HT-29 (cell line): ENCODE results near the gene XPNPEP3. TPM values are rescaled to one million over a fixed set of nuclear protein-coding genes. Genes with fewer than 3 reads are reported as not detected.
A peak's percentile ranks its signal among the peaks of the same experiment; 100 is the strongest.
"Not testable (repeated sequence)": the region's sequence is repeated elsewhere in the genome, so short reads cannot be mapped to it uniquely, and the experiment has no call there.

Experiments
- DNase-seq: peaks from one replicate; pipeline ENCODE4 v3.0.0-alpha.2; 2015; ENCODE audit warnings: low spot score
- total RNA-seq: library from RNA; depleted of rRNA; stranded (reverse); fragments of >200 nt; shearing (Covaris generic); gene quantifications from 2 replicates; pipeline ENCODE4 v1.2.3, GENCODE V29; 2014

The XPNPEP3 gene
- total RNA-seq, 1 experiment from 2014 or later: 5.8 TPM

DNA sequence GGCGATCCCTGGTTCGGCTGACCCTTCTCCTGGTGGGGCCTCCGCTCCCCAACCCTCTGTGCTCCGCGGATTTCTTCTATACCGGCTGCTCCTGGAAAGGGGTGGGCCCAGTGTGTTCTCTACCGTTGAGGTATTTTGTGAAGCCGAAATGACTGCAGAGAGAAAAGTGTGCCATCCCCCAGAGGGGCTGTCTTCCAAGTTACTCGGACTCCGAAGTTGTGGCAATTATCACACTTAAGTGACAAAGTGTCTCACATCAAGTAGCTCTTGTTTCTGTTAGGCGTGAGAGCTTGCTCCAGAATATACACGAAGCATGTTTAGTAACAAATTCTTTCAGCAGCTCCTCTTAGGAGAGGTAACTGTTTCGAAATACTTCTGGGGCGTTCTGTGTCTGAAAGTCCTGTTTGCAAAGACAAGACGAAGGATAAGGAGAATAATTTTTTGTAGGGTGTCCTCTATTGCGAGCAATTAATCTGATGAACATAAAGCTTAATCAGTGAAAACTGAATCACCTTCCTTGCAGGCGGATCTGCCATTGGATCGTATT, 434 bp downstream of the XPNPEP3 start:
- DNase-seq: no peak

DNA sequence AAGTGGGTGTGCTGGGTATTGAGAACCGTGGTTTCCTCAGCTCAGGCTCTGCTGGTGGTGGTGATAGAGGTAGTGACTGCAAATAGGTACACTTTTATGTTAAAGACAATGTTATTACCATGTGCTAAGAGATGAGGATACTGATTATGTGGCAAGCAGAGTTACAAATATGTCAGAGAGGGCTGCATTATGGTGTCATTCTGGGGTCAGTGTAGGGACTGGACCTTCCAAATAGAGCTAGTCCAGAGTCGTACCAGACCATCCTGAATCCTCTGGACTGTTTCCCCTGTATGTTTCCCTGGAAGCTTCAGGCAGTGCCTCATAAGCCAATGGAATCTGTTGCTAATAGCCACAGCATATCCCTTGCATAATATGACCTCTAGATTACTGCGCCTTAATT, 5.1 kb downstream of the XPNPEP3 start, which contains the start of gene DNAJB7:
Gene DNAJB7, minus strand, starts transcription at position 101 of the 400 bp plus-strand sequence. CDS start 119 bp downstream, outside the sequence.
- DNase-seq: no peak

DNA sequence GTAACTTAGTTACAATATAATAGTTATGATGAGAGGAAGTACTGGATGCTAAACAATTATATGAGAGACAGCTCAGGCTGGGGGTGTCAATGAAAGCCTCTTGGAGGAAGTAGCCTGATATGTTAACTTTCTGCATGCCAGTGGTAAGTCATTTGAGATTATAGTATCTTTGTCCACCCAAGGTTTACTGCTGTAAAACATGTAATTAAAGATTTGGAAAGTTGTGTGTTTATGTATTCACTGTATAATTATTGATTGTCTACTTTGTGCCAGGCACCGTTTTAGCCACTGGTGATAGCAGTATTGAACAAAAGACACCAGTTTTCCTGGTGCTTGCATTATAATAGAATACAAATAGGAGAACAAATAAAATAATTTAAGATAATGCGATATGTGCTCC, 5.6 kb downstream of the XPNPEP3 start:
- DNase-seq: no peak

DNA sequence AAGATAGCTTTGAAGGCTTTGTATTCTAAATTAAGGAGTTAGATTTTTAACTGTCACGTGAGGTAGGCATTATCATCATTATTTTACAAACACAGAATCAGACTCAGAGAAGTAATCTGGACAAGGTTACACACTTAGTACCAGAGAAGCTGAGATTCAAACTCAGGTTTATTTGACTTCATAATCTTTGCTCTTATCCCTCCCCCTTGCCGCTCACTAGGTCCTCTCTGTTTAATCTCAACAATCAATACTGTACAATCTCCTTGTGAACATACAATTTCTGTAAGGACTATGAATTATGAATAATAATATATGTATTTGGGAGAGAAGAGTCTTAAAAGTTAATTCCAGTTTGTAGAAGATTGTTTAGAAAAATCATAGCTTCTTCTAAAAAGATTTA, 10.2 kb downstream of the XPNPEP3 start:
- no peak for DNase-seq

DNA sequence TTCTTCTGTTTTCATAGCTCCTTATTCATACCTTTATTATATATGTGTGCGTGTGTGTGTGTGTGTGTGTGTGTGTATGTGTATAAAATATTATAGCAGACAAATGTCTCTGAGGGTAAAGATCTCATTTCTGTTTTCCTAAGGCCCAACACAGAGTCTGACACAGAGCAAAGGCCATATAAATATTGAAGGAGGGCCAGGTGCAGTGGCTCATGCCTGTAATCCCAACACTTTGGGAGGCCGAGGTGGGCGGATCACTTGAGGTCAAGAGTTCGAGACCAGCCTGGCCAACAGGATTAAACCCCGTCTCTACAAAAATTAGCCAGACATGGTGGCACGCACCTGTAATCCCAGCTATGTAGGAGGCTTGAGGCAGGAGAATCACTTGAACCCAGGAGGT, 11.4 kb downstream of the XPNPEP3 start:
- DNase-seq: not testable (repeated sequence)

DNA sequence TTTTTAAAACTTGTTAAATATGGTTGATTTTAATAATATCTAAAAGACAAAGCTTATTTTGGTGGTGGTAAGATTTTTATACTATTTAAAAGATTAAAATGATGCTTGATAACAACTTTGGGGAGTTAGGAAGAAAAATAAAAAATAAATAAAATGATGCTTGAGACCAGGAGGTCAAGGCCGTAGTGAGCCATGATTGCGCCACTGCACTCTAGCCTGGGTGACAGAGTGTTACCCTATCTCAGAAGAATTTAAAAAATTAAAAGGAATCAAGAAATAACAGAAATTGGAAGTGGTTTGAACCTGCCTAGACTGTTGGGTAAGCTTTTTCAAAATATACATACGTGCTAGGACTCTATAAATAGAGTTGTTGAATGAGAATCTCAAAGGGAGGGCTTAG, 17.1 kb downstream of the XPNPEP3 start:
- no peak for DNase-seq

DNA sequence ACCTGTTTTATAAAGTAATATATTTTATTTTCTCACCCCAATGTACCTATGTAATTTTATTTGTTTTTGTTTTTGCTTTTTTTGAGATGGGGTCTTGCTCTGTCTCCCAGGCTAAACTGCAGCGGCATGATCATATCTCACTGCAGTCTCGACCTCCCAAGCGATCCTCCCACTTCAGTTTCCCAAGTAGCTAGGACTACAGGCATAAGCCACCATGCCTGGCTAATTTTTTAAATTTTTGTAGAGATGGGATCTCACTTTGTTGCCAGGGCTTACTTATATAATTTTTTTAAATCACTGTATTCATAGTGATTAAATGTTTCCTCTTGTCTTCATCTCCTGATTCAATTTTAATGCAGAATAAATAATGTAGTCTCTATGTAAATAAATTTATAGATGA, 18.2 kb downstream of the XPNPEP3 start:
- no peak for DNase-seq

DNA sequence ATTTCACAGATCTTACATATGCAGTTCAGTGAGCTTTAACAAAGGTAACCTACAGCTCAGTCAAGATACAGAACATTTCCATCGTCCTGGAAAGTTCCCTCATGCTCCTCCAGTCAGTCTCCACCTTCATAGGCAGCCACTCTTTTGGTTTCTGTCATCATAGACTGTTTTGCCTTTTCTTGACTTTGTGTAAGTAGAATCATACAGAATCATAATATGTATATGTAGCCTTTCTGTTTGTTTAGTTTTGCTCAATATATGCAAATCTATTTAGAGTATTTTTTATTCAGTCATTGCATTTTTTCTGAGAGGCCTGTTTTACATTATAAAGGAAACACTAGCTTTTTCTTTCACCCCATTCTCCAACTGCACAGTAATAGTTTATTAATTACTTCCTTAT, 20.0 kb downstream of the XPNPEP3 start:
- DNase-seq: no peak

DNA sequence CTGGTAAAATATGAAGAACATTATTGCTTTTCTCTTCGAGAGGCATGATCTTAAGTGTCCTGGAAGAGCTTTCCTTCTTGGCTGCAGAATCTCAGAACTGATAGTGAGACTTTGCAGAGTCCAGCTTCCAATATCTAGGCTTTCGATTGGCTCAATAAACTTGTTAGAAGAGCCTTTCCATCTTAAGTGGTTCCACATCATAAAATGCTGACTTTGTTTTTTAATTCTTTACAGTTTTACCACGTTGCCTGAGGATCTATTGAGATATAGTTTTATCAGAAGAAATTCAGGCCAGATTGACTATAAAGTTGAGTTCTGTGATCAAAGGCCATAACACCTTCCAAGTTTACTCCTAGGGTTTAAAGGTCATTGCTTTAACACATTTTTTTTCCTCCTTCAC, 20.5 kb downstream of the XPNPEP3 start:
- DNase-seq: no peak

DNA sequence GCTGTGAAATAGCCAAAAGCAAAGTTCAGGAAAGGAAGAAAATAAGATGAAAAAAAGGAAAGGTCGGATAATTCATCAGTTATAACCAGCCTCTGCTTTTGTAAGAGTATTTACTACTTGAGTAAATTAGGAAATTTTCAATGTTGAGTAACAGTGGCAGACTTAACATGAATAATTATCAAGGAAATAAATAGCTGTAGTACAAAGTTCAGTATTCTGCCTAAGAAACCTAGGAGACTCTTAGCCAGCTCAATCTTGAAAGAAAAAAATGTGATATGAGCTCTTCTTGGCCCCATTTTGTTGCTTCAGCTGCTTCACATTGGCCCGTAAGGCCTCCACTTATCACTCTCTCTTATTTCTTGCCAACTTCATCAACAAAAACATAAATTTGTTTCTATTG, 22.0 kb downstream of the XPNPEP3 start:
- no peak for DNase-seq

DNA sequence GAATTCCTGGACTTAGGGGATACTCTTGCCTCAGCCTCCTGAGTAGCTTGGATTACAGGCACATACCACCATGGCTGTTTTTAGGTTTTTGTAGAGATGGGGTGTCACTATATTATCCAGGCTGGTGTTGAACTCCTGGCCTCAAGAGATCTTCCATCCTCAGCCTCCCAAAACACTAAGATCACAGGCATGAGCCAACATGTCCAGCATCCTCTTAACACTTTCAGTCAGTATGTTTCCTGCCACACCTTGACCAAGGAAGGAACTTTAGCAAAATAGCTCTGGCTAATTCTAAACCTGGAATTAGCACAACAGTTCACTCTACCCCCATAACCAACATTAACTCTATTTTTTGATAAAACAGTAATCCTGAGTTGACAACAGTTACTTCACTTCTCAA, 32.2 kb downstream of the XPNPEP3 start:
- no peak for DNase-seq

DNA sequence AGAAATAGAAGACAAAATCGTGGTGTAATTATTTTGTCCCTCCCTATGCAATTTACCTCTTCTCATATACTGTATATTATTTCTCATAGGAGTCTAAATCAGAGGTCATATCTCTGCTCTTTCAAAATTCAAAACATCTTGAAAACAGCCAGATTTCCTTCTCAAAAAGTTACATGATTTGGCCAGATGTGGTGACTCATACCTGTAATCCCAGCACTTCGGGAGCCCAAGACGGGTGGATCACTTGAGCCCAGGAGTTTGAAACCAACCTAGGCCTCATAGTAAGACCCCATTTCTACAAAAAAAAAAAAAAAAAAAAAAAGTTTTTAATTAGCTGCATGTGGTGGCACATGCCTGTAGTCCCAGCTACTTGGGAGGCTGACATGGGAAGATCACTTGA, 33.9 kb downstream of the XPNPEP3 start:
- DNase-seq: no peak

DNA sequence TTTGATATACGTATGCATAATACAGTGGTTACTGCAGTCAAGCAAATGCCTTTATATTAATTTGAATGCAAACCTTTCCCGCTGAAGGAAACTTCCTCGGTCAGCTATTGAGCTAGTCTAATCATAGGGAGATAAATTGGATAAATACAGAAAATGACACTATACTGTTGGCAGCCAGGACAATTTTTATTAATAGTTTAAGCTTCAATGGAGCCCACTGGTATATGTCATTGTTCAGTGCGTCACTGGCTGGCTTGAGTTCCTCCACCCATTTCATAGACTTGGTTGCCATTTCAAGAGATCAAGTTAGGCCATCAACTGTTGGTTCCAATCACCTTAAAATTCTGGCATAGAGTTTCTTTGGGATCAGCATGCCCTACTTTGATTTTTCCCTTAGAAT, 37.5 kb downstream of the XPNPEP3 start:
- DNase-seq: no peak

DNA sequence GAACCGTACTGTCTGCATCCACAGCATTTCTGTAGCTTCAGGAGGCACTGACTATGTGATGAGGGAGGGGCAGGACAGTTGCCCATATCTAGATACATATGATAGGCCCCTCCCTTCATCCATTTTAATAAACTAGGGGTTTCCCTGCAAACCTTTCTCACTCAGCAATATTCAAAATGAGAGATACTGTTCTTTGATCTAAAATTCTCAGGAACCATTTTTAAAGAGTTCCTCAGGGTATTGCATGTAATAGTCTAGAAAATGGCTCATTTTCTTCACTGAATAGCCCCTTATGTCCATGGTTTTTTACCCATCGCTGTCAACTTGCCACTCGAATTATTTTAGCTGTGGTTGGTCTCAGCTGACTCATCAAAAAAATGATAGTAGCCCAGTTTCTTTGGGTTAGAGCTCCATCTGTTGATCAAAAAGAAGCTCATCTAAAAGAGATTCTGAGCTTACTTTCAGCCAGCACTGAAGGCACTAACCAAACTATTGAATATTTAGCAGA, 42.0 kb downstream of the XPNPEP3 start:
- peak; percentile 44 for DNase-seq

DNA sequence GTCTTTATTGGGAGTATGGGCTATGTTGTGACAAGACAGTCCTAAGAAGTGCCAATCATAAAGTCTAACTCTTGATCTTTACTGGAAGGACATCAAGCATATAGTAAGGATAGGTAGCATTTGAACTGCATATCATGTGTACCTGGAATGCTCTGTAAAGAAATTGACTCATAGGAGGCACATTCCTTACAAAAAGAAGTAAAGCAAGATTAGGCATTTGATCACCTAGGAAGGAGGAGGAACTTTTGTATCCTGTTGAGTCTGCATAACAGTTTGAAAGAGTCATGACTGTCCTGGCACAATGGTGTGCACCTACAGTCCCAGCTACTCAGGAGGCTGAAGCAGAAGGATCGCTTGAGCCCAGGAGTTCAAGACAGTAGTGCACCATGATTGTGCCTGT, 47.2 kb downstream of the XPNPEP3 start:
- no peak for DNase-seq

DNA sequence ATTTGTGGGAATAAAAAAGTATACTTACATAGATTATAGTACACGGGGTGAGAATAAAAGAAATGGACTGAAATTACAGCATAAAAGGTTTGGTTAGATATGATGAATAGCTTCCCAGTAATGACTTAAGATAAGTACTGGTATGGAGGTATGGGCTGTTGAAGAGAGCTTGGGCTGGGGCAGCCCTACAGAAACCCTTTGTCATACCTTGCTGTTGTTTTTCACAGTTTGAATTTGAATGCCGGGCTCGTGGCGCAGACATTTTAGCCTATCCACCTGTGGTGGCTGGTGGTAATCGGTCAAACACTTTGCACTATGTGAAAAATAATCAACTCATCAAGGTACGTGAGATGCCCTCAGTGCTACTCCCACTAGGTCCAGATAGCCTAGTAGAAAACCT, 51.9 kb downstream of the XPNPEP3 start:
- no peak for DNase-seq

DNA sequence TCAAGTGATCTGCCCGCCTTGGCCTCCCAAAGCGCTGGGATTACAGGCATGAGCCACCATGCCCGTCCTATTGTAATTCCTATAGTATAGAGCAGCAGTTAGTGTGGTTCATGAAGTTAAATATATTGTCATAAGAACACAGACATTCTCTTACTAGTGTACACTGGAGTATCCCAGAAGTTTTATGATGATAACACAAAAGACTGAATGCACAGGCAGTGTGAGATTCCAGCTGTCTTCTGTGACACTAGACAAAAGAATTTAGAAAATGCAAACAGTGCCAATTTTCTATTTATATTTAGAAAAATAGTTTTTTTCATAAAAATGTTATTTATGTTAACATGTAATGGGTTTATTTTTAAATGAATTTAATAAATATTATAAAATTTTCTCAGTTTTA, 54.8 kb downstream of the XPNPEP3 start:
- no peak for DNase-seq

DNA sequence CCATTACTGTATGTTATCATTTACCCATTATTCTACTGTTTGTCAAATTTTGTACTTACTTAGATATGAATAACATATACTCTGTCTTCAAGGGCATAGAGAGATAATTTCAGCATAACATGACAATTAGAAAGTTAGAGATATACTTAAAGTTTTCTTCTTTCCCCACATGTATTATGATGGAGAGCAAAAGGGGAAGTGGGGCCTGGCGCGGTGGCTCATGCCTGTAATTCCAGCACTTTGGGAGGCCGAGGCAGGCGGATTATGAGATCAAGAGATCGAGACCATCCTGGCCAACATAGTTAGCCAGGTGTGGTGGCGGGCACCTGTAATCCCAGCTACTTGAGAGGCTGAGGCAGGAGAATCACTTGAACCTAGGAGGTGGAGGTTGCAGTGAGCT, 56.0 kb downstream of the XPNPEP3 start:
- DNase-seq: not testable (repeated sequence)

DNA sequence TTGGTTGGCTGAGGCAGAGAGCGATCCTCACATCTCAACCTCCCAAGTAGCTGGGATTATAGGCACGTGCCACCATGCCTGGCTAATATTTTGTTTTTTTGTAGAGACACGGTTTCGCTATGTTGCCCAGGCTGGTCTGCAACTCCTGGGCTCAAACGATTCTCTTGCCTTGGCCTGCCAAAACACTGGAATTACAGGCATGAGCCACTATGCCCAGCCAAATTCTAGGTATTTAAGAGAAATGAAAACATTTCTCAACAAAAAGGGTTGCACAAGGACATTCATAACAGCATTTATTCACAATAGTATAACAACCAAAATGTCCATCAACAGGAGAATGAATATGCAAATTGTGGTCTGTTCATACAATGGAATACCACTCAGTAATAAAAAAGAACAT, 62.5 kb downstream of the XPNPEP3 start:
- DNase-seq: no peak

DNA sequence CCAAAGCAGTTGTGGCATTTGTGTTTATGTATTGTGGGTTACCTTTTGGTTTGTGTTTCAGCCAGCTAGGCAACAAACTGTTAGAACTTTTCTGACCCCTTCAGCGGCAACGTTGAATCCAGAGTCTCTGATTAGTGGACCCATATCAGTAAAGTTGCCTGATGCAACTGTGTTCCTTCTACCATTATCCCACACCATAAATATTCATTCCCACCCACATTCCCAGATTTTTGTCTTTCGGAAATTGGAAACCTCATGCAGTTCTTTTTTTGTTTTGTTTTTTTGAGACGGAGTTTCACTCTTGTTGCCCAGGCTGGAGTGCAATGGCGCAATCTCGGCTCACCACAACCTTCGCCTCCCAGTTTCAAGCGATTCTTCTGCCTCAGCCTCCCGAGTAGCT, 63.6 kb downstream of the XPNPEP3 start:
- no peak for DNase-seq

DNA sequence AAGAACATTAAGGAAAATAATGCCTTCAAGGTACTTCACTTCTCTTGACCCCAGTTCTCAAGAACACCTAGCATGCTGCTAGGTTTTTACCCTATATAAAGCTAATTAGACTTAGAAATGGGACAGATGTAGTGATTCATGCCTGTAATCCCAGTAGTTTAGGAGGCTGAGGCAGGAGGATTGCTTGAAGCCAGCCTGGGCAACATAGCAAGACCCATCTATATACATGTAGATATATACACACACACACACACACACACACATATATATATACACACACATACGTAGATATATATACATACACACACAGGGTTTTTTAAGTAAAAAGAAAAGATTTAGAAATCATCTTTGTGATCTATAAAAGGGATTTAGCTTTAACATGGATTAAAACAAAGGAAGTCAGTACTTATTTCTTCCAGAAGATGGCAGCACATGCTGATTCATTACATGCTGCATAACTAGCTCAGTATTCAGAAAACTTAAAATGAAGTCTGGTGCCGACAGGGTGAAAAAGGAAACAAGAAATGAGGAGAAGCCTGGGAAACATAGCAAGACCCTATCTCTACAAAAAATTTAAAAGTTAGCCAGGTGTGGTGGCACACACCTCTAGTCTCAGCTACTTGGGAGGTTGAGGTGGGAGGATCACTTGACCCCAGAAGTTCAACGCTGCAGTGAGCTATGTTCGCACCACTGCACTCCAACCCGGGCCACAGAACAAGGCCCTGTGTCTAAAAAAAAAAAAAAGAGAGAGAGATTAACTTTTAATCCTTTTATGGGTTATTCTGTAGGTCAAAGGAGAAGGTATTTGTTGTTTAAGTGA, 65.7 kb downstream of the XPNPEP3 start:
- DNase-seq: peak; percentile 78

DNA sequence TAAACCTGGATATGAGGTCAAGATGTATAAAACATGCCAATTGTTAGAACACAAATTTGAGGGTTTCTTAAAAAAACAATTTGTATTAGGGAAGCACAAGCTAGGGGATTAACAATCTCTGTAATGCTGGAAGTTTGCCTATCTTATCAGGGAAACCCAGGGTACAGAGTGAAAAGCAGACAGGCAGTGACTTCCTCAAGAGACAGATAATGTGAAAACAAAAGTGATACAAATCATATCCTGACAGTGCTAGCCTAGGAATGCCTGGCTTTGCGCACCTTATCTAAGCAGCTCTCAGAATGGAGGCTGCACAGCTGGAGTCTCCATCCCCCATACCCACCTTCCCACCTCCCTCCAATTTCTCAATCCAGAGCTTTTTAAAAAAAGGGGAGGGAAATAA, 71.7 kb downstream of the XPNPEP3 start:
- no peak for DNase-seq

DNA sequence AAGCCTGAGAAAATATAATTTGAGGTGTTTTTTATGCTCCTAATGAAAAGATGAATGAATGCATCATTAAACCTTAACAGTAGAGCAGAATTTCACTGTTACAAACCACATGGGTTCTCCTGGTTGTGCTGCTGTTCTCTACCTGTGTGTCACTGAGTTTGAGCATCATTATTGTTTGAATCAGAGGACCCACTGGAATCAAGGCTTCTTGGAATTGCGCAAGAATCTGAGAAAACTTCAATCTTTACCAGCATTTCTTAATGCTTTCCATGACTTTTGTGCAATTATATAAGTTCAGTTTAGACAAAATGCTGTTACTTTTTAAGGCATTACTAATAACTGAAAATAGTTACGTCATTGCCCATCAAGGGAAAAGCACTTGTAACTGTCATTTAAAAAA, 75.4 kb downstream of the XPNPEP3 start:
- DNase-seq: no peak
